NCI-H69 (cell line): ENCODE measurements around the gene PCBP3.
A peak's percentile ranks its signal among the peaks of the same experiment; 100 is the strongest.
"Not testable (repeated sequence)": the region's sequence is repeated elsewhere in the genome, so short reads cannot be mapped to it uniquely, and the experiment has no call there.

Experiments
- DNase-seq: peaks from one replicate; lab custom pipeline; 2025; lab: John Stamatoyannopoulos, UW

Gene PCBP3

DNA sequence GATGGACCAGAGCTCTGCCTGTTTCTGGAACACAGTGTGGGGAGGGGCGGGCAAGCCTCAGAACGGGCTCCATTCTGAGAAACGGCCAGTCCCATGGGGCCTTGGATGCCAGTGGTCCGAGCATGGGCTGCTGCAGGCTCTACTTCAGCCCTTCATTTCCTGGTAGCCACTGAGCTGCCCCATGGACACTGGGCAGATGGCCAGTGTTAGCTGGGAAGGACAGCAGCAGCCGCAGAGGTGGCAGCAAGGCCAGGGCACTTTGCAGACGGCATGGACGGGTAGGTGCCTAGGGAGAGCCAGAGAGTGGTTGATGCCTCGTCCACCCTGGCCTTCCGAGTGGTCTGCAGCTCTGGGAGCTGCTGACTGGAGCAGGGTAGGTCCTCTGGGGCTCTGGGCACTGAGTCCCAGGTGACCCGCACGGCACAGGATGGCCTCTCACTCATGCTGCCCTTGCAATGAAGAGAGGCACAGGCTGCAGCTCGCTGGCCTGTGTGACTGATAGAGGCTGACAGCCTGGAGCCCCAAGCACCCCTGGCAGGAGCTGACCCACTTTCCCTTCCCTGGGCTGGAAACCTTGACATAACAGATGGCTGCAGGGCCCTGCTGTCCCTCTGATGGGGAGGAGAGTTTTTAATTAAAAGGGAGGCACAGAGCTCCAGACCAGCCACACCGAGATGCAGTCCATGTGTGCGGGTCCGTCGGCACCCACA, 250.4 kb downstream of the PCBP3 start:
- DNase-seq: peak; percentile 38

DNA sequence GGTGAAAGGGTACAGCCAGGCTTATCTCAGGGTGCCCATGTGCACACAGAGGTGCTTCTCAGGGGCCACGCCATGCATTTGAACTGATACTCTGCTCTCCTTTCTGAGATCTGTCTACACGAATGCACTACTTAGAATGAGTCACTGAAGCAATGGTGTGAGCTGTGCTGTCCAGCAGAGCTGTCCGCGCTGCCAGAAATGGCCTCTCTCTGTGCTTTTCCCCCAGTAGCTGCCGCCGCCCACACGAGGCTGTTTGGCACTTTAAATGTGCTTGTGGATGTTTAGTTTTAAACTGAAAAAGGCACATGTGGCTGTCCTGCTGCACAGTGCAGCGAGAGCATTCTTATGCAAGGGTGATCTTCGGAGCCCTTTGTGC, 250.9 kb downstream of the PCBP3 start:
- no peak for DNase-seq

DNA sequence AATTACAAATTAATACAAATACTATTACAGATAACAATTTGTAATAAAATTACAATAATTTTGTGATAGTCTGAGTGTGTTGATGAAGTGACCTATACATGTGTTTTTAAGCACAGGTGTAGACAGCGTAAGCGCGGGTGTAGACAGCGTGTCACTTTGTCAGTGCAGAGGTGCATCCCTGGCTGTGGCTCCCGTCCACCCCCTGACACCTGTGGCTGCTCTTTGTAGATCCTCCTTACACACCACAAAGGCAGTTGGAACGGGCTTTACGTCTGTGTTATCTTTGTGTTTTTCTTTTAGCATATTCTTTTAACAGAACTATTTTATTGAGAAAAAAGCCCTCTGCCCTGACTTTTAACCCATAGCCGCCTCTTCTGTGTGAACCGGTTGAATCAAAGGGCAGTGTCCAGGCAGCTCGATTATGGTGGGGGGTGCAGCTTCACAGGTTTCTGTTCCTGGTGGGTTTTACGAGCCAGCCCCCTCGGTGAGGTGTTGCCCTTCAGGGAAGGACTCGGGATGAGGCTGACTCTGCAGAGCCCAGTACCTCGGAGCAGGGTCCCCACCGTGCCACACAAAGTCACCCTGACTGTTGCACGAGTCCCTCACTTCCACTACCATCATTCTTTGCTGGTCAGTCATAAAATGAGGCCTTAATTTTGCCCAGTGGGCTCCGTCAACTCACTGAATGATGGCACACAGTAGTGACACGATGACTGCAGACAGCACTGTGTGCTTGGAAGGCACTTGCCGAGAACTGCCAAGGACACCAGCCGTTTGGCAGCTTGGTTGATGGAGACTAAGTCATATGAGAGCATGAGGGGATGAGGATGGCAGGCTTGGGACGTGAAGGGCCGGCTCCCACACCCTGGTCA, 251.6 kb downstream of the PCBP3 start:
- no peak for DNase-seq

DNA sequence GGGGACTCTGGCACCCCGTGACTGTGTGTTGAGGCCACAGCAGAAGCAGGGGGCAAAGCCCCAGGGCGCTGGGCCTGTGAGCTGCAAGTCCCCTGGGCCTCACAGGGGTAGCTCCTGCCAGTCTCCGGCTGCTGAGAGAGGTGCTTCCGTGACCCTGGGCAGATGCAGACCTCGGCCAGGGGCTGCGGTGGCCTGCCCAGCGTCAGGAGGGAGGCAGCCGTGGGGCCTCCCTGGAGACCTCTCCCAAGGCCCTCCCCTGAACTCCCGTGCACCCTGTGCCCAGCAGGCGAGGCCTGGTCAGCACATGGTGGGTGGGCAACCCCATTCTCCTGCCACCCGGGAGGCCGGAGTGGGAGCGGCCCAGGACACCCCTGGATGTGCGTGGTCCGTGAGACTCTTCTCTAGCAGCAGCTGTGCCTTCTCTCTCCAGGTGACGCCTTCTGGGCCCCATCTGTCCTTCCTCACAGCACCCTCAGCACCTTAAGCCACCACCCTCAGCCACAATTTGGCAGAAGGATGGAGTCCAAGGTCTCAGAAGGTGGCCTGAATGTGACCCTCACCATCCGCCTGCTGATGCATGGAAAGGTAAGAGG, 252.3 kb downstream of the PCBP3 start:
- DNase-seq: no peak

DNA sequence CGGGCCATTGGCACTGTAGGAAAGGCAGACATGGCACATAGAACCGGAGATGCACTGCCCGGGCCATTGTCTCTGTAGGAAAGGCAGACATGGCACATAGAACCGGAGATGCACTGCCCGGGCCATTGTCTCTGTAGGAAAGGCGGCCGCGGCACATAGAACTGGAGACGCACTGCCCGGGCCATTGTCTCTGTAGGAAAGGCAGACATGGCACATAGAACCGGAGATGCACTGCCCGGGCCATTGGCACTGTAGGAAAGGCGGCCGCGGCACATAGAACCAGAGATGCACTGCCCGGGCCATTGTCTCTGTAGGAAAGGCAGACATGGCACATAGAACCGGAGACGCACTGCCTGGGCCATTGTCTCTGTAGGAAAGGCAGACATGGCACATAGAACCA, 252.9 kb downstream of the PCBP3 start:
- not testable (repeated sequence) for DNase-seq

DNA sequence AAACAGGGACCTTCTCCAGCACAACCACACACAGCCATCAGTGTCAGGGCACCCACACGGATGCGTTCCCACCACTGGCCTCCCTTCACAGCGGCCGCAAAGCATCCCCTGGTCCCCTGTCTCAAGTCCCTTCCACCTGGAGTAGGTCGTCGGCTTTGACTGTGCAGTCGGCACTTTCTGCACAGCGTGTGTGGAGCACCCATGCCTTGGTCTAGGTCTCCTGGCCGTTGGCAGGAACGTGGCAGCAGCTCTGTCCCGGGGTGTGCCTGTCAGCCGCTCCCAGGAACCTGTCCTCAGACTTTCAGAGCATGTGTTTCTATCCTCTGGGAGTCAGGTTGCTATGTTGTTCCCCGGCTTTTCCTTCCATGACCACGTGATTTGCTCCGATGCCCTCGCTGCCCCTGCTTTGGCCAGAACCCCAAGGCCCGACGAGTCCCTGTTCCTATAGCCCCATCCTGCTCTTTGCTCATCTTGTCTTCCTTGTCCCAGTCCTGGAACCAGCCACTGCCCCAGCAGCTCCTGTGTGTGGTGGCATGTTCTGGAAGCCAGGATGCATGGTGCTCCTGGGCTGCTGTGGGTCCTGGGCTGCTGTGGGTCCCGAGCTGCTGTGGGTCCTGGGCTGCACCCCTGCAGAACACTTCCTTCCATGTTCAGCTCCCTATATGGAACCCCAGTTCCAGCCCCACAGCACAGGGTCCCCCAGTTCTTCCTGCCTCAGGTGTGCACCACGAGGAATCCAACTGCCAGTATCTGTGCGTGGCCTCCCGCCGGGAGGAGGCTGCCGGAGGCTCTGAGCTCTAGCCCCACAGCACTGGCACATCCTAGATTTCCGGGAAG, 253.9 kb downstream of the PCBP3 start:
- no peak for DNase-seq

DNA sequence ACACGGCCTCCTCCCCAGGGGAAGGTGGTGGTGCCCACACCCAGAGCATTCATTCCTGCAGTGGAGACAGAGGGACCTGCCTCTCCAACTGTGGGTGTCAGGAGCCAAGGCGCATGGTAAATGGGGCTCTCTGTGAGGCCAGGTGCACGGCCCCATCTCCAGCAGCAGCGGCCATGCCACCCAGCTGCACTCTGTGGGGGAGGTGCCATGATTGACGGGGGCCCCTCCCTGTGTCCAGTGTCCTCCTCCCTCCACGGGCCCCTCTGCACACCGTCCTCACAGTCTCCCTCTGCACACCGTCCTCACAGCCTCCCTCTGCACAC, 254.5 kb downstream of the PCBP3 start:
- no peak for DNase-seq

DNA sequence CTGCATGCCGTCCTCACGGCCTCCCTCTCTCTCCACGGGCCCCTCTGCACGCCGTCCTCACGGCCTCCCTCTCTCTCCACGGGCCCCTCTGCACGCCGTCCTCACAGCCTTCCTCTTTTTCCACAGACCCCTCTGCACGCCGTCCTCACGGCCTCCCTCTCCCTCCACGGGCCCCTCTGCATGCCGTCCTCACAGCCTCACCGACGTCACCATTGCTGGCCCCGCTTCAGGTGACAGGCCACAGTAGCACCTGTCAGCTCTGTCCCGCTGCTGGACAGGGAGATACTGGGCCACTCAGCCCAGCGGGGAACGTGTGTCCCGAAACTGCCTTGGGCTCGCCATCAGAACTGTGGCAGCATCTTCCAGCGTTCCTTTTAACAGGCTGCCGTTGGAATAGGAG, 255.3 kb downstream of the PCBP3 start:
- no peak for DNase-seq

DNA sequence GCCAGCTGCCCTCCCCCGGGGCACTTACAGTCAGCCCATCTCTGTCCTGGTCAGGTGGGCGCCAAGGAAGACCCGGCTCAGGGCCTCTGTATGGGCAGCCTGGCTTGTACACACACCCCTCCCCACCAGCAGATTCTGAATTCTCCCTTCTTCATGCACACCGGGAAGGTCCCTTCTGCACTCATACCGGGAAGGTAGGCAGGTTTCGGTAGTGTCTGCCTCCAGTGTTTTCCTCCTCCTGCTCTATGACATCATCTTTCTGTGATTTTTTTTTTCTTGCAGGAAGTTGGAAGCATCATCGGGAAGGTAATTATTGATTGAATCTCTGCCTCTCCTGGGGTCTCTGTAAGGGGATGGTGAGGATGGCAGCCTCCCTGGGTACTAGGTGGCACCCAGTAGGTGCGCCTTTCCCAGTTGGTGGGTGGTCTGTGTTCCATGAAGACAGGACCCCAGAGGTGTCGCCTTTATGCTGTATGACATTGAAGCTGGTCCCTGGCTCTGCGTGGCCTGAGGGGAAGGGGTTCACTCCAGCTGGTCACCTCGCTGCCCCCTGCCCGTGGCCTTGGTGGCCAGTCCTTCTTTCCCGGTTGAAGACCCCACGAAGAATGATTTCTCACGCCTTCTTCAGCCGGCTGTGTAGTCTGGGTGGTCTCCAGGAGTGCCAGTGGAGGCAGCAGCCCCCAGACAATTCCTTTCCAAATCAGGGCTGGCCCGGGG, 255.9 kb downstream of the PCBP3 start:
- no peak for DNase-seq

DNA sequence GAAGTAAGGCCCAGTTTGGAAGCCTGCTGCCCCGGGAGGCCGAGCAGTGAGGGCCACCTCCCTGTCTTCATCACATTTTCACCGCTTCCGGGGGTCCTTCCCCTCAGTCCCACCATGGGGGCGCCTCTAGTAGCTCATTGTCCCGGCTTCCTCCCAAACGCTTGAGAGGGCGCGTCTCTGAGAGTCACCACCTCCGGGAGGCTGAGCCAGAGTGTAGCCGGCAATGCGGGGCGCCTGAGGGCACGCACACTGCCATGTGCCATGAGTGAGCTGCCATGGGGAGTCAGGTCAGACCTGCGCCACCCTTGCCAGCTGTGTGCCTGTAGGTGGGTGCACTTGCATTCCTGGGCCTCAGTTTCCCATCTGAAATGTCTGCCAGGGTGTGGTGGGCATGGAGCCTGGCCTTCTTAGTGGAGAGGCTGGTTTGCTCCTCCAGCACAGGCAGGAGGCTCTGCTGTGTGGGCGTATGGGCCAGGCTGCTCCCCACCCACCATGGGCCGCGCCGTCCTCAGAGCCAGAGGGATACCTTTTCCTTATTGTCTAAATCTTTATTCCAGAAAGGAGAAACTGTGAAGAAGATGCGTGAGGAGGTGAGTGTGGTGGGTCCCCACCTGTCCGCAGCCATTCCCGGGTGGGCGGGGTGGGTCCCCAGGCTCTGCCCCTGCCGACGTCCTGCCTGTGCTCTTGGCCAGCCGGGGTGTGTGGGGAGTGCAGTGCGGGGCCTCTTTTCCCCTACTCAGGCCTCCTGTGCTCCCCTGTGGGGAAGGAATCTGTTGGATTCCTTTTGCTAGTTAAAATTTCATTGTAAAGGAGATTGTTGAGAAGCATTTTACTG, 256.7 kb downstream of the PCBP3 start:
- no peak for DNase-seq

DNA sequence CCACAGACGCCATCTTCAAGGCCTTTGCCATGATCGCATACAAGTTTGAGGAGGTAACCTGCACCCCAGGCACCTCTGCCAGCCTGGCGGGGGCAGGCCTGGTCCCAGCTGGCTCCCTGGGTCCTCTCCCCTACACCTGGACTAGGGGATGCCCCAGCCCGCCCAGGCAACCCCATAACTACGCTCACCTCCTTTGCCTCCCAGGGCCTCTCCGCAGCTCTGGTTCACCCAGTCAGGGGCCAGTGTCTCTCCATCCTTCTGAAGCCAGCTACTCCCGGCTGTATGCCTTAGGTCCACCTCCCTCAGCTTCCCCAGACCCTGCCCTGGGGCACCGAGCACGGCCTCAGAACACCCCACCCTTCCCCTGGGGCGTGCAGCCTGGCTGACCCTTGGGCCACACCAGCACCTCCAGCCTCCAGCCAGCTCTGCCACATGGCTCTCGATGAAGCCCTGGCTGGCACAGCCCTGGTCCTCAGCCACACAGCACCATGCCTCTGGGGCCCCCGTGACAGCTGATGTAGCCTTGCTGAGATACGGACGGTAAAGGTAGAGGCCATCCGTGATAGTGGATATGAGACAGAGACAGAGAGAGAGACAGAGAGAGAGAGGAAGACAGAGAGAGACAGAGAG, 257.7 kb downstream of the PCBP3 start:
- no peak for DNase-seq

DNA sequence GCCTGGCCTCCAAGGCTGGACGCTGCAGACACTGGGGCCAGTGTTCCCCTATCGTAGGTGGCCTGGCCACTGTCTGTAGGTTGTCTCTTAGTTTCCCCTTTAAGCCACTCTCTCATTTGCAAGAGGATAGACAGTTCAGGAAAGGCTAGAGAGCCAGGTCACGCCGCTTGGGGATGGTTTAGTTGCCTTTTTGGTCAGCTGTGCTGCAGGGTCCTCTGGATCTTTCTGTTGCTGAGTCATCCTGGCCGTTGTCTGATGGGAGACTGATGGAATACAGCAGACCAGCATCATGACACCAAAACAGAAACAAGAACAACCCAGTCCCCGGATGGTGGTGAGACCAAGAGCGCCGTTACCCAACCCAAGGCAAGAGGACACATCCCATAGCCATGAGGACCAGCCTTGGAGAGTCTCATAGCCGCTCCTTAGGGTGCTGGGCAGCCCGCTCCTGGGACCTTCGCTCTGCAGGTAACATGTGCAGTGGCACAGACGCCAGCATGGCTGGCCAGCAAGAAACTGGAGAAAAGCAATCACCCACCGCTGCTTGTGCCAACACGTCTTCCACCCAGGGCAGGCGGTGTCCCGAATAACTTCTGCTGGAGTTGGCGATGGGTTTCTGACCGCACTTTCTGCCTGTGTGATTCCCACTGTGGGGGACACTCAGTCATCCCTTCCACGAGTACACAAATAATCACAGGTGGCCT, 258.9 kb downstream of the PCBP3 start:
- DNase-seq: no peak

DNA sequence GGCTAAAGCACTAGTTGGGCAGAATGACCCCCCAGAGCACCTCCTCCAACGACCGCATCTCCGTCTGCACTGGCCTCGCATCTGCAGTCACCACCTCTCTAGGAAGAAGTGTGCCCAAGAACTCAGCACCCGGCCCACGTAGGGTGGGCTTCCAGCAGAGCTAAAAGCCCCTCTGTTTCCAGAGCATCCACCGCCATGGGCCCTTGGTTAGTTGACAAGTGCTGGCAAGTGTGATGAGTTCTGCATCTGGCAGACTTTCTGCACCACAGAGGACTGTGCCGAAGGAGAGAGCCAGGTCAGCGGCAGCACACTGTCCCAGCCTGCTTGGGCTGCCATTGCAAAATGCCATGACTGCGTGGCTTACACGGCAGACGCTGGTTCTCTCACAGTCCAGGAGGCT, 261.7 kb downstream of the PCBP3 start:
- DNase-seq: no peak

DNA sequence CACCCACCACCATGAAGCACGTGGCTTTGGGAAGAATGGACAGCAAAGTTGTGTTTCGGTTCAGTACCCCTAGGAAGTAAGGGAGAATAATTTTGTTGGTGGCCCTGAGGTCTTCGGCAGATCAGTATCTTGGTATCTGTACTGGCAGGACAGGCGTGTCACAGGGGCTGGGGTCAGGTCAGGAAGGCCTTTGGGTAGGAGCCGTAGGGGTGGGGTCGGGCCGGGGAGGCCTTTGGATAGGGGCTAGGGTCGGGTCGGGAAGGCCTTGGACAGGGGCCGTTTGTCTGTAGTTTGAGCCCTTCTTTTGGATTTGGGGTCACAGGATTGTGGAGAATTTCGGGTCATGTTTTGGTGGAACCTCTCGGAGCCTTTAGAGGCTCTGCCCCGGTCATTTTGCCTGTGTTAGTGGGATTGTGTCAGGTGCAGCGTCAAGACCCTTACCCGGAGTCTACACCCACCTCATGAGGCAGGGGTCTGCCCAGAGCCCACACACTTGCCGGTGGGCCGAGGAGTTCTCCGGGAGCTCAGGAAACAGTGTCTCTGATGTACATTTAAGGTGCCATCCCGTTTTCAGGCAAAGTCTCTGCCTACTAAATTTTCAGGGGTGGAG, 262.8 kb downstream of the PCBP3 start:
- no peak for DNase-seq

DNA sequence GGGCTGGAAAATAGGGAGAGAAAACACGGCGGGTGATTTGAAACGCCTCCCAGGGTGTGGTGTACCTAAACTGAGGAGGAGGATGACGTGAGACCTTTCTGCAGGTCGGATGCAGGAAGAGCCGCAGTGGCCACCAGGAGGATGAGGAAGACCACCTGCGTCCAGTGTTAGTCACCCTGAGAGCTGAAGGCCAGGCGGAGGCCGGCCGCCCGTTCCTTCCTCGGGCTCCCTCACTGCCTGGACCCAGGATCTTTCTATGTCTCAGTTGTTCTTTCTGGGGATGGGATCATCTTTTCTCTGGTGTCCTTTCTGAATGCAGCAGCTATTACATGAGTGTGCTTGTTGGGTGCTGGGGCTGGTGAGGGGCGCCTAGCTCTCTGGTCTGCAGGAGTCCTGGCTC, 263.3 kb downstream of the PCBP3 start:
- DNase-seq: no peak

DNA sequence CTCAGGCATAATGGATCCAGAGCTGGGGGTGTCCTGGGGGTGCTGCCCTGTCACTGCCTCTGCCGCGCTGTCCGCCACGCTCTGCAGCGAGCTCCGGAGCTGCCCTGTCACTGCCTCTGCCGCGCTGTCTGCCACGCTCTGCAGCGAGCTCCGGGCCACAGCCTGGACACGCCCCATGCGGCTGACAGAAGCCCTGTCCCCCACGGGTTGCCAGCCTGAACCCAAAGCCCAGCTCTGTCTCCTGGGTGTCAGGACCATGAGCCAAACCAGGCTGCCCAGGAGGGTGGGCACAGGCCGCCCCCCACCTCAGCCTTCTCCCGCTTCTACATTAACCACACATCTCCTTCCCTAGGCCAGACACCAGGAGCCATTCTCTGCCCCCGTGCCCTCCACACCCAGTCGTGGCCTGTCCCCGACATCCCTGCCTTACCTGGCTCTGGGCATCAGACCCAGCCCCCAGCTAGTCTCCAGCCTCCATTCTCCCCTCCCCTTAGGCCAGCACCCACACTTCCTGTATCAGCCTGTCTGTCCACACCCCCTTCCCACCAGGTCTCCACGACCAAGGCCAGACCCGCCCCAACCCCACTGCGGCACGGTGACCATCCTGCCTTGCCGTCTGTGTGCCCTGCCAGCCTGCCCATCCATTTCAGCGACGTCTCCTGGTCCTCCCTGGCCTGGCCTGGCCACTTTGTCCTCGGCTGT, 265.2 kb downstream of the PCBP3 start:
- no peak for DNase-seq

DNA sequence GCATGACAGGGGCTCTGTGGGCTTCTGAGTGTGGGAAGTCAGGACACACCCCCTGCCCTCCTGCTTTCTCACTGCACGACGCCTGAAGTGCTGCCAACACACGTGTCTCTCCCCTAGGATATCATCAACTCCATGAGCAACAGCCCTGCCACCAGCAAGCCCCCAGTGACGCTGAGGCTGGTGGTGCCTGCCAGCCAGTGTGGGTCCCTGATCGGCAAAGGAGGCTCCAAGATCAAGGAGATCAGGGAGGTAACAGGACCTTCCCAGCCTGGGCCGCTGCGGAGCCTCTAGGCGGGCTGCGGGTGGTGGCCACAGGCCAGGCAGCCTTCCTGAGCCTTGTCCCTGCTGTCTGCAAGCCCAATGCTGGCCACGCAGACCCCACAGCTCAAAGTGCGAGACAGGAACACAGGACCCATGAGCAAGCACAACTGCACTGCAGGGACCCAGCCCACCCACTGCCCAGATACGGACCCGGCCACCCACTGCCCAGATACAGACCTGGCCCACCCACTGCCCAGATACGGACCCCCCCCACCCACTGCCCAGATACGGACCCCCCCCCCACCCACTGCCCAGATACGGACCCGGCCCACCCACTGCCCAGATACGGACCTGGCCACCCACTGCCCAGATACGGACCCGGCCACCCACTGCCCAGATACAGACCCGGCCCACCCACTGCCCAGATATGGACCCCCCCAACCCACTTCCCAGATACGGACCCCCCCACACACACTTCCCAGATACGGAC, 265.9 kb downstream of the PCBP3 start:
- no peak for DNase-seq

DNA sequence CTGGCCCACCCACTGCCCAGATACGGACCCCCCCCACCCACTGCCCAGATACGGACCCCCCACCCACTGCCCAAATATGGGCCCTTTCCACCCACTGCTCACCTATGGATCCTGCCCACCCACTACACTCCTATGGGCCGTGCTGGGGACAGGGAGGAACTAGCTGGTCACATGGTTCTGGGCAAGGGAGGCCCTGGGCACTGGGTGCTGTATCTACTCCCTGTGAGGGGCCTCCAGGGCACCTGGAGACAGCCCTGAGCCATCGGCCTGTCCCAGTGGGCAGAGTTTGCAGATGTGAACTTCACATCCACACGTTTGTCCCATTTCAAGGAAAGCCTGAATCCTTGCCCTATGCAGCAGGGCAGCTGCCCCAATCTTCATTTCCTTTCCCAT, 266.6 kb downstream of the PCBP3 start:
- DNase-seq: peak; percentile 65
